Measurements from ENCODE around the gene ARIH2.

GRCh38 chr3:49005998-49006397, 87.4 kb downstream of the ARIH2 start:
- TF ChIP-seq CTCF (IDR thresholded peaks at IDR 0.05): no peak
- no peak for TF ChIP-seq POLR2A (IDR thresholded peaks at IDR 0.05)
